Measurements from ENCODE around the gene JMJD8.

DNA sequence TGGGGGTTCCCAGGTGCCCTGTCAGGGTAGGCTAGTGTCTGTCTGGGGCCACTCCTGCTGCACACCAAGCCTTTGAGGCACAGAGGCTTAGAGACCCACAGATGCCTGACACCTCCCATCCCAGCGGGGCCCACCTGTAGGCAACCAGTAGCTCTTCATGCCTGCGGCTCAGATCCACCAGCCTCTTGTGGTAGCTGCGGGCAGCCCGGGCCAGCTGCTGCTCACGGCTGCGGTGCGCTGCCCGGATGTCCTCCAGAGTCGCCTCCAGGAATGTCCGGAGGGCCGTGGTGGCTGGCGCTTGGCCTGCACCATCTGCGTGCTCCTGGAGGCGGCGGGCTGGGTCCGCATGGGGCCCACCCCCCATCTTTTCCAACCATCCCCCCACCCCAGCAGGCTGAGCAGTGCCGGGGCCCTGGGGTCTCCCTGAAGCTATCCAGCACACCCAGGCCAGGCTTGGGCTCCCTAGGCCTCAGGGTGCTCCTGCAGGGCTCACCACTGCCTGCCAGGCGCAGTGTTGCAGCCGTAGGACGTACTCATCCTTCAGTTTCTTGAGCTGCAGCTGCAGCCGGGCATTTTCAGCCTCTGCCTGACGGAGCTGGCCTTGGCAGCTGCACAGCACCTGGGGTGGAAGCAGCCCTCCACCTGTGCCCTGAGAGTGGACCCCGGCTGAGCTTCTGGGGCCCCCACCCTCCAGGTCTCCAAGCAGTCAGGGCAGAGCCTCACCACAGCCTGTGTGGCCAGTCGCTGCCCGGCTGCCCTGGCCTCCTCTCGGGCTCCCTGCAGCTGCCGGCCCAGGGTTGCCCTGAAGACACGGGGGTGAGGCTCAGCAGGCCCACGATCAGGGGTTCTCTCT, 40.3 kb upstream of the JMJD8 start:
- TF ChIP-seq, protein P1, sequence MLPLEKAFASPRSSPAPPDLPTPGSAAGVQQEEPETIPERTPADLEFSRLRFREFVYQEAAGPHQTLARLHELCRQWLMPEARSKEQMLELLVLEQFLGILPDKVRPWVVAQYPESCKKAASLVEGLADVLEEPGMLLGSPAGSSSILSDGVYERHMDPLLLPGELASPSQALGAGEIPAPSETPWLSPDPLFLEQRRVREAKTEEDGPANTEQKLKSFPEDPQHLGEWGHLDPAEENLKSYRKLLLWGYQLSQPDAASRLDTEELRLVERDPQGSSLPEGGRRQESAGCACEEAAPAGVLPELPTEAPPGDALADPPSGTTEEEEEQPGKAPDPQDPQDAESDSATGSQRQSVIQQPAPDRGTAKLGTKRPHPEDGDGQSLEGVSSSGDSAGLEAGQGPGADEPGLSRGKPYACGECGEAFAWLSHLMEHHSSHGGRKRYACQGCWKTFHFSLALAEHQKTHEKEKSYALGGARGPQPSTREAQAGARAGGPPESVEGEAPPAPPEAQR (tag by site-specific recombination; IDR thresholded peaks at IDR 0.05) = no peak
- TF ChIP-seq, protein P2, sequence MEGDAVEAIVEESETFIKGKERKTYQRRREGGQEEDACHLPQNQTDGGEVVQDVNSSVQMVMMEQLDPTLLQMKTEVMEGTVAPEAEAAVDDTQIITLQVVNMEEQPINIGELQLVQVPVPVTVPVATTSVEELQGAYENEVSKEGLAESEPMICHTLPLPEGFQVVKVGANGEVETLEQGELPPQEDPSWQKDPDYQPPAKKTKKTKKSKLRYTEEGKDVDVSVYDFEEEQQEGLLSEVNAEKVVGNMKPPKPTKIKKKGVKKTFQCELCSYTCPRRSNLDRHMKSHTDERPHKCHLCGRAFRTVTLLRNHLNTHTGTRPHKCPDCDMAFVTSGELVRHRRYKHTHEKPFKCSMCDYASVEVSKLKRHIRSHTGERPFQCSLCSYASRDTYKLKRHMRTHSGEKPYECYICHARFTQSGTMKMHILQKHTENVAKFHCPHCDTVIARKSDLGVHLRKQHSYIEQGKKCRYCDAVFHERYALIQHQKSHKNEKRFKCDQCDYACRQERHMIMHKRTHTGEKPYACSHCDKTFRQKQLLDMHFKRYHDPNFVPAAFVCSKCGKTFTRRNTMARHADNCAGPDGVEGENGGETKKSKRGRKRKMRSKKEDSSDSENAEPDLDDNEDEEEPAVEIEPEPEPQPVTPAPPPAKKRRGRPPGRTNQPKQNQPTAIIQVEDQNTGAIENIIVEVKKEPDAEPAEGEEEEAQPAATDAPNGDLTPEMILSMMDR (tag by site-specific recombination; IDR thresholded peaks at IDR 0.05) = no peak
- TF ChIP-seq TRIM28 (IDR thresholded peaks at IDR 0.05; ENCODE audit: borderline replicate concordance, low read length) (no peak), ZNF670 (tag by site-specific recombination; IDR thresholded peaks at IDR 0.05; ENCODE audit: low read depth) (no peak), ZNF24 (tag by site-specific recombination; IDR thresholded peaks at IDR 0.05) (no peak), ZNF654 (tag by site-specific recombination; IDR thresholded peaks at IDR 0.05; ENCODE audit: low read depth) (no peak)
- TF ChIP-seq, protein P3, sequence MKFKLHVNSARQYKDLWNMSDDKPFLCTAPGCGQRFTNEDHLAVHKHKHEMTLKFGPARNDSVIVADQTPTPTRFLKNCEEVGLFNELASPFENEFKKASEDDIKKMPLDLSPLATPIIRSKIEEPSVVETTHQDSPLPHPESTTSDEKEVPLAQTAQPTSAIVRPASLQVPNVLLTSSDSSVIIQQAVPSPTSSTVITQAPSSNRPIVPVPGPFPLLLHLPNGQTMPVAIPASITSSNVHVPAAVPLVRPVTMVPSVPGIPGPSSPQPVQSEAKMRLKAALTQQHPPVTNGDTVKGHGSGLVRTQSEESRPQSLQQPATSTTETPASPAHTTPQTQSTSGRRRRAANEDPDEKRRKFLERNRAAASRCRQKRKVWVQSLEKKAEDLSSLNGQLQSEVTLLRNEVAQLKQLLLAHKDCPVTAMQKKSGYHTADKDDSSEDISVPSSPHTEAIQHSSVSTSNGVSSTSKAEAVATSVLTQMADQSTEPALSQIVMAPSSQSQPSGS (tag by site-specific recombination; IDR thresholded peaks at IDR 0.05; ENCODE audit: low read depth) = no peak
- TF ChIP-seq, protein P4, sequence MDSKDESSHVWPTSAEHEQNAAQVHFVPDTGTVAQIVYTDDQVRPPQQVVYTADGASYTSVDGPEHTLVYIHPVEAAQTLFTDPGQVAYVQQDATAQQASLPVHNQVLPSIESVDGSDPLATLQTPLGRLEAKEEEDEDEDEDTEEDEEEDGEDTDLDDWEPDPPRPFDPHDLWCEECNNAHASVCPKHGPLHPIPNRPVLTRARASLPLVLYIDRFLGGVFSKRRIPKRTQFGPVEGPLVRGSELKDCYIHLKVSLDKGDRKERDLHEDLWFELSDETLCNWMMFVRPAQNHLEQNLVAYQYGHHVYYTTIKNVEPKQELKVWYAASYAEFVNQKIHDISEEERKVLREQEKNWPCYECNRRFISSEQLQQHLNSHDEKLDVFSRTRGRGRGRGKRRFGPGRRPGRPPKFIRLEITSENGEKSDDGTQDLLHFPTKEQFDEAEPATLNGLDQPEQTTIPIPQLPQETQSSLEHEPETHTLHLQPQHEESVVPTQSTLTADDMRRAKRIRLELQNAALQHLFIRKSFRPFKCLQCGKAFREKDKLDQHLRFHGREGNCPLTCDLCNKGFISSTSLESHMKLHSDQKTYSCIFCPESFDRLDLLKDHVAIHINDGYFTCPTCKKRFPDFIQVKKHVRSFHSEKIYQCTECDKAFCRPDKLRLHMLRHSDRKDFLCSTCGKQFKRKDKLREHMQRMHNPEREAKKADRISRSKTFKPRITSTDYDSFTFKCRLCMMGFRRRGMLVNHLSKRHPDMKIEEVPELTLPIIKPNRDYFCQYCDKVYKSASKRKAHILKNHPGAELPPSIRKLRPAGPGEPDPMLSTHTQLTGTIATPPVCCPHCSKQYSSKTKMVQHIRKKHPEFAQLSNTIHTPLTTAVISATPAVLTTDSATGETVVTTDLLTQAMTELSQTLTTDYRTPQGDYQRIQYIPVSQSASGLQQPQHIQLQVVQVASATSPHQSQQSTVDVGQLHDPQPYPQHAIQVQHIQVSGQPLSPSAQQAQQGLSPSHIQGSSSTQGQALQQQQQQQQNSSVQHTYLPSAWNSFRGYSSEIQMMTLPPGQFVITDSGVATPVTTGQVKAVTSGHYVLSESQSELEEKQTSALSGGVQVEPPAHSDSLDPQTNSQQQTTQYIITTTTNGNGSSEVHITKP (tag by site-specific recombination; IDR thresholded peaks at IDR 0.05) = no peak

All from HEK293 (cell line).